H9 (cell line): ENCODE data around the gene MAZ. TPM values are rescaled to one million over a fixed set of nuclear protein-coding genes. Genes with fewer than 3 reads are reported as not detected.

Source experiments
- DNase-seq: peaks from one replicate; pipeline ENCODE4 v3.0.0-alpha.2; 2017
- H2AFZ ChIP-seq: one replicate; pipeline ENCODE4 v1.6.1; 2013; ENCODE audit warnings: mild to moderate bottlenecking, low read length, control low read depth, moderate library complexity
- H2AK5ac ChIP-seq: 2 replicates; pipeline ENCODE4 v1.6.1; 2013; ENCODE audit warnings: low read length, control low read depth, mixed read lengths; ENCODE audit not compliant: insufficient read length
- H2BK120ac ChIP-seq: one replicate; pipeline ENCODE4 v1.6.1; 2013; ENCODE audit warnings: low read depth, mild to moderate bottlenecking, low read length, control low read depth, inconsistent platforms; ENCODE audit not compliant: poor library complexity, severe bottlenecking
- H2BK12ac ChIP-seq: 2 replicates; pipeline ENCODE4 v1.6.1; 2013; ENCODE audit warnings: low read length, control low read depth, mixed read lengths, low read depth; ENCODE audit not compliant: insufficient read length
- H2BK15ac ChIP-seq: 2 replicates; pipeline ENCODE4 v1.6.1; 2013; ENCODE audit warnings: low read depth, low read length, control low read depth
- H2BK20ac ChIP-seq: one replicate; pipeline ENCODE4 v1.6.1; 2013; ENCODE audit warnings: low read depth, mild to moderate bottlenecking, low read length, control low read depth, inconsistent platforms; ENCODE audit not compliant: poor library complexity, severe bottlenecking
- H2BK5ac ChIP-seq: 2 replicates; pipeline ENCODE4 v1.6.1; 2013; ENCODE audit warnings: low read length, control low read depth, mixed read lengths; ENCODE audit not compliant: insufficient read length
- H3K14ac ChIP-seq: 2 replicates; pipeline ENCODE4 v1.6.1; 2013; ENCODE audit warnings: low read length, control low read depth; ENCODE audit not compliant: insufficient read depth
- H3K18ac ChIP-seq: 2 replicates; pipeline ENCODE4 v1.6.1; 2013; ENCODE audit warnings: low read depth, mild to moderate bottlenecking, mixed read lengths, low read length, control low read depth; ENCODE audit not compliant: insufficient read length
- H3K23ac ChIP-seq: 2 replicates; pipeline ENCODE4 v1.6.1; 2013; ENCODE audit warnings: low read length, control low read depth, mixed read lengths, low read depth; ENCODE audit not compliant: insufficient read length
- H3K23me2 ChIP-seq: 2 replicates; pipeline ENCODE4 v1.6.1; 2013; ENCODE audit warnings: low read depth, mild to moderate bottlenecking, mixed read lengths, low read length, control low read depth; ENCODE audit not compliant: insufficient read length, poor library complexity, severe bottlenecking
- H3K27ac ChIP-seq: 2 replicates; pipeline ENCODE4 v1.5.1; 2013; ENCODE audit warnings: low read length, control low read depth, mixed read lengths, low read depth; ENCODE audit not compliant: insufficient read length
- H3K27me3 ChIP-seq: 2 replicates; pipeline ENCODE4 v1.6.1; 2013; ENCODE audit warnings: low read length, control low read depth, inconsistent platforms; ENCODE audit not compliant: insufficient read depth
- H3K4ac ChIP-seq: 2 replicates; pipeline ENCODE4 v1.6.1; 2013; ENCODE audit warnings: low read depth, mild to moderate bottlenecking, control low read depth, inconsistent platforms, low read length, moderate library complexity
- H3K4me1 ChIP-seq: 2 replicates; pipeline ENCODE4 v1.6.1; 2013; ENCODE audit warnings: low read length, control low read depth, inconsistent platforms; ENCODE audit not compliant: insufficient read depth
- H3K4me2 ChIP-seq: 2 replicates; pipeline ENCODE4 v1.6.1; 2013; ENCODE audit warnings: low read length, control low read depth, mixed read lengths; ENCODE audit not compliant: insufficient read length, insufficient read depth
- H3K56ac ChIP-seq: 2 replicates; pipeline ENCODE4 v1.6.1; 2013; ENCODE audit warnings: low read depth, mild to moderate bottlenecking, mixed read lengths, low read length, control low read depth; ENCODE audit not compliant: insufficient read length
- H3K79me1 ChIP-seq: 2 replicates; pipeline ENCODE4 v1.6.1; 2013; ENCODE audit warnings: low read depth, mild to moderate bottlenecking, moderate library complexity, low read length, control low read depth, inconsistent platforms; ENCODE audit not compliant: insufficient read depth, poor library complexity, severe bottlenecking
- H3K79me2 ChIP-seq: 2 replicates; pipeline ENCODE4 v1.6.1; 2013; ENCODE audit warnings: low read length, control low read depth, inconsistent platforms; ENCODE audit not compliant: insufficient read depth
- H3K9ac ChIP-seq: 2 replicates; pipeline ENCODE4 v1.6.1; 2013; ENCODE audit warnings: low read length, control low read depth, mixed read lengths; ENCODE audit not compliant: insufficient read length; ENCODE audit errors: extremely low read depth
- H3K9me3 ChIP-seq: one replicate; pipeline ENCODE4 v1.6.1; 2013; ENCODE audit warnings: low read depth, low read length, inconsistent platforms; ENCODE audit not compliant: control insufficient read depth
- H3T11ph ChIP-seq: one replicate; pipeline ENCODE4 v1.6.1; 2013; ENCODE audit warnings: mild to moderate bottlenecking, low read length, control low read depth, inconsistent platforms
- H4K20me1 ChIP-seq: one replicate; pipeline ENCODE4 v1.6.1; 2013; ENCODE audit not compliant: control insufficient read depth, insufficient read length, insufficient read depth
- H4K5ac ChIP-seq: 2 replicates; pipeline ENCODE4 v1.6.1; 2013; ENCODE audit warnings: low read depth, mild to moderate bottlenecking, mixed read lengths, low read length, control low read depth; ENCODE audit not compliant: insufficient read length
- H4K8ac ChIP-seq: replicated peaks from 2 replicates; pipeline ENCODE4 v1.6.1; 2013; ENCODE audit warnings: low read length, control low read depth, mixed read lengths, low read depth; ENCODE audit not compliant: insufficient read length
- H4K91ac ChIP-seq: 2 replicates; pipeline ENCODE4 v1.6.1; 2013; ENCODE audit warnings: low read depth, mild to moderate bottlenecking, moderate library complexity, mixed read lengths, low read length, control low read depth; ENCODE audit not compliant: insufficient read length
- H3K27ac Mint-ChIP-seq, 3 experiments: 2 replicates in 2 of 3; 3 replicates in 1 of 3; pipeline ENCODE4 v1.8.0; 2020 to 2021; ENCODE audit warnings: mixed read lengths in 3 of 3, mild to moderate bottlenecking in 1 of 3, moderate library complexity in 1 of 3
- H3K27me3 Mint-ChIP-seq: 2 replicates; pipeline ENCODE4 v1.8.0; 2021; ENCODE audit warnings: low read depth, mild to moderate bottlenecking, moderate library complexity, mixed read lengths
- H3K36me3 Mint-ChIP-seq, 3 experiments: 2 replicates in 2 of 3; 3 replicates in 1 of 3; pipeline ENCODE4 v1.8.0; 2020 to 2021; ENCODE audit warnings: low read depth in 3 of 3, mixed read lengths in 3 of 3; ENCODE audit not compliant: insufficient read depth in 1 of 3
- H3K4me1 Mint-ChIP-seq, 2 experiments: 2 replicates each; pipeline ENCODE4 v1.8.0; 2020; ENCODE audit warnings: mixed read lengths in 2 of 2
- H3K4me3 Mint-ChIP-seq, 2 experiments: 2 replicates in 1 of 2; 3 replicates in 1 of 2; pipeline ENCODE4 v1.8.0; 2020 to 2021; ENCODE audit warnings: mild to moderate bottlenecking in 2 of 2, mixed read lengths in 2 of 2, moderate library complexity in 1 of 2
- H3K9me3 Mint-ChIP-seq, 2 experiments: 2 replicates in 1 of 2; 3 replicates in 1 of 2; pipeline ENCODE4 v1.8.0; 2020; ENCODE audit warnings: mild to moderate bottlenecking in 2 of 2, mixed read lengths in 2 of 2, moderate library complexity in 1 of 2
- WGBS: extraction: QIAGEN DNeasy Blood & Tissue Kit; methylation state at CpG from one replicate; pipeline ENCODE4 v1.1.7; 2013; ENCODE audit warnings: missing lambda C conversion rate, low lambda C conversion rate, mixed read lengths; ENCODE audit not compliant: insufficient read length; ENCODE audit errors: extremely low coverage; 5-methylcytosine and 5-hydroxymethylcytosine counted together
- total RNA-seq: library from RNA; stranded (reverse); gene quantifications from 2 replicates; pipeline ENCODE4 v1.2.1, GENCODE V29; 2021
- TF ChIP-seq, protein P1 (sequence below): fragments of 200-600 bp; sonication (generic); conservative IDR thresholded peaks from 3 replicates; pipeline ENCODE4 v1.8.0; 2021; ENCODE audit warnings: antibody characterized with exemption, mild to moderate bottlenecking

The MAZ gene
- total RNA-seq, 1 experiment from 2014 or later = 412 TPM

DNA sequence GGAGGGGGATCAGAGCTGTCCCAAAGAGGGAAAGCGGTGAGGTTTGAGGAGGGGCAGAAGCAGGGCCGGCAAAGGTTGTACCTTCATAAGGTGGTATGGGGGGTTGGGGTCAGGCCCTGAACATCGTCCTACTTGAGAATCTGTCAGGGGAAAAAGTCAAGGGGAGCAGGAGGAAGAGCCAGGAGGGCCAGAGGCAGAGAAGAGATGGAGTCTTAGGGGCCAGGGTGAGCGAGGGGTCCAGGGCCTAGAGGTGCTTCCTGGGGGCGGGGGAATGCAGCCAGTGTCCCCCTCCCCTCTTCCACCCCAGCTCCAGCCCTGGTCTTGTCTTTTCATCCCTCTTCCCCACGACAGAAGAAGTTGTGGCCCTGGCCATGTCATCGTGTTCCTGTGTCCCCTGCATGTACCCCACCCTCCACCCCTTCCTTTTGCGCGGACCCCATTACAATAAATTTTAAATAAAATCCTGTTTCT lies 4.4 kb downstream of the MAZ start:
- no peak overlapping the region for H2AK5ac ChIP-seq
- H3K79me2 ChIP-seq = peaks cover 2% of the 10 kb centered on the region; the same call in 1 of the 2 replicates
- TF ChIP-seq, protein P1, sequence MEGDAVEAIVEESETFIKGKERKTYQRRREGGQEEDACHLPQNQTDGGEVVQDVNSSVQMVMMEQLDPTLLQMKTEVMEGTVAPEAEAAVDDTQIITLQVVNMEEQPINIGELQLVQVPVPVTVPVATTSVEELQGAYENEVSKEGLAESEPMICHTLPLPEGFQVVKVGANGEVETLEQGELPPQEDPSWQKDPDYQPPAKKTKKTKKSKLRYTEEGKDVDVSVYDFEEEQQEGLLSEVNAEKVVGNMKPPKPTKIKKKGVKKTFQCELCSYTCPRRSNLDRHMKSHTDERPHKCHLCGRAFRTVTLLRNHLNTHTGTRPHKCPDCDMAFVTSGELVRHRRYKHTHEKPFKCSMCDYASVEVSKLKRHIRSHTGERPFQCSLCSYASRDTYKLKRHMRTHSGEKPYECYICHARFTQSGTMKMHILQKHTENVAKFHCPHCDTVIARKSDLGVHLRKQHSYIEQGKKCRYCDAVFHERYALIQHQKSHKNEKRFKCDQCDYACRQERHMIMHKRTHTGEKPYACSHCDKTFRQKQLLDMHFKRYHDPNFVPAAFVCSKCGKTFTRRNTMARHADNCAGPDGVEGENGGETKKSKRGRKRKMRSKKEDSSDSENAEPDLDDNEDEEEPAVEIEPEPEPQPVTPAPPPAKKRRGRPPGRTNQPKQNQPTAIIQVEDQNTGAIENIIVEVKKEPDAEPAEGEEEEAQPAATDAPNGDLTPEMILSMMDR = no peak
- no peak overlapping the region for H4K91ac ChIP-seq
- peaks cover 51% of the 10 kb centered on the region for H3K23me2 ChIP-seq
- no peak overlapping the region for H2BK12ac ChIP-seq
- H3K9me3 ChIP-seq = no peaks in the 10 kb centered on the region
- H2BK15ac ChIP-seq = no peak overlapping the region
- Mint-ChIP-seq H3K9me3 (no peaks in the 10 kb centered on the region; a peak in 2 of 5 replicates), H3K36me3 (peaks cover 12 to 28% (median 13%) of the 10 kb centered on the region in 3 experiments), H3K4me1 (peaks cover 48 to 61% of the 10 kb centered on the region in 2 experiments), H3K27me3 (no peaks in the 10 kb centered on the region; the same call in 1 of the 2 replicates), H3K4me3 (peak overlapping the region; percentile 80 to 96), H3K27ac (peak overlapping the region; percentile 88 to 98 (median 96); a peak in 5 of 7 replicates)
- no peak overlapping the region for H3K9ac ChIP-seq
- no peak overlapping the region for H3K18ac ChIP-seq
- no peaks in the 10 kb centered on the region for H4K20me1 ChIP-seq
- no peaks in the 10 kb centered on the region for H3K27me3 ChIP-seq
- no peak overlapping the region for H2AFZ ChIP-seq
- H3K4me1 ChIP-seq = peaks cover 6% of the 10 kb centered on the region; the same call in 1 of the 2 replicates
- H3T11ph ChIP-seq = no peak overlapping the region
- H3K4me2 ChIP-seq = peak overlapping the region; percentile 55
- WGBS = no CpG with 5 or more reads among the region's 9 CpGs
- no peak overlapping the region for H3K27ac ChIP-seq
- H3K23ac ChIP-seq = no peak overlapping the region
- no peak overlapping the region for H2BK120ac ChIP-seq
- no peak overlapping the region for H2BK20ac ChIP-seq
- no peak overlapping the region for H3K4ac ChIP-seq
- no peak overlapping the region for H4K5ac ChIP-seq
- no peak overlapping the region for H3K56ac ChIP-seq
- H2BK5ac ChIP-seq = no peak overlapping the region
- H4K8ac ChIP-seq = no peak overlapping the region
- H3K14ac ChIP-seq = no peak overlapping the region
- DNase-seq = peak; percentile 51
- no peaks in the 10 kb centered on the region for H3K79me1 ChIP-seq
